HL-60 (cell line): ENCODE results near the gene GMDS.

ENCODE experiments used
- DNase-seq, 2 experiments: peaks; one replicate each; pipeline ENCODE4 v3.0.0-alpha.2; 2010 to 2020; ENCODE audit warnings: low read depth in 1 of 2, low spot score in 1 of 2
- H3K27ac ChIP-seq: fragments of 250-450 bp; sonication (Bioruptor Pico); replicated peaks from 2 replicates; pipeline ENCODE4 v1.5.1; 2020; ENCODE audit warnings: mild to moderate bottlenecking, moderate library complexity
- H3K27me3 ChIP-seq: fragments of 250-450 bp; sonication (Bioruptor Pico); 2 replicates; pipeline ENCODE4 v1.5.1; 2021; ENCODE audit warnings: mild to moderate bottlenecking, moderate library complexity; ENCODE audit not compliant: insufficient read depth, poor library complexity, severe bottlenecking
- H3K4me3 ChIP-seq: replicated peaks from 2 replicates; pipeline ENCODE4 v1.5.1; 2011; ENCODE audit warnings: mild to moderate bottlenecking, control low read depth, low read length; ENCODE audit not compliant: insufficient read depth
- CTCF ChIP-seq: IDR thresholded peaks from one replicate; pipeline ENCODE4 v1.5.1; 2011; ENCODE audit warnings: low read length, control low read depth, inconsistent platforms; ENCODE audit not compliant: insufficient read depth
- GABPA ChIP-seq: IDR thresholded peaks from 2 replicates; pipeline ENCODE4 v1.6.1; 2012; ENCODE audit warnings: low read depth
- POLR2AphosphoS5 ChIP-seq: IDR thresholded peaks from 2 replicates; pipeline ENCODE4 v1.6.1; 2012; ENCODE audit warnings: low read depth
- REST ChIP-seq: IDR thresholded peaks from 2 replicates; pipeline ENCODE4 v1.6.1; 2012; ENCODE audit warnings: low read depth; ENCODE audit not compliant: insufficient replicate concordance
- SPI1 ChIP-seq: IDR thresholded peaks from 2 replicates; pipeline ENCODE4 v1.6.1; 2012; ENCODE audit warnings: low read depth, mild to moderate bottlenecking, borderline replicate concordance

Gene GMDS

GRCh38 chr6:1737463-1738311, 507.7 kb downstream of the GMDS start:
- no peaks in the 10 kb centered on the region for H3K27me3 ChIP-seq
- no peak overlapping the region for H3K27ac ChIP-seq
- TF ChIP-seq GABPA: no peak
- no peak for TF ChIP-seq SPI1
- H3K4me3 ChIP-seq: no peak overlapping the region
- no peak for DNase-seq

GRCh38 chr6:1736346-1737105, 508.9 kb downstream of the GMDS start:
- no peak for DNase-seq
- no peaks in the 10 kb centered on the region for H3K27me3 ChIP-seq
- no peak overlapping the region for H3K27ac ChIP-seq
- TF ChIP-seq SPI1 (no peak), POLR2AphosphoS5 (no peak), CTCF (no peak), GABPA (no peak), REST (no peak)
- no peak overlapping the region for H3K4me3 ChIP-seq

GRCh38 chr6:1735239-1735803, 510.1 kb downstream of the GMDS start:
- Histone ChIP-seq H3K27ac (no peak overlapping the region), H3K27me3 (no peaks in the 10 kb centered on the region), H3K4me3 (no peak overlapping the region)
- DNase-seq: no peak
- TF ChIP-seq GABPA: no peak
- TF ChIP-seq POLR2AphosphoS5: no peak
- no peak for TF ChIP-seq REST
- TF ChIP-seq SPI1: no peak
- no peak for TF ChIP-seq CTCF

- Histone ChIP-seq H3K27ac (no peak overlapping the region), H3K4me3 (no peak overlapping the region), H3K27me3 (no peaks in the 10 kb centered on the region)
- TF ChIP-seq CTCF (no peak), REST (no peak), POLR2AphosphoS5 (no peak), GABPA (no peak), SPI1 (no peak)
- DNase-seq: no peak
Measured at GRCh38 chr6:1730882-1731281, 514.5 kb downstream of the GMDS start.
